Measurements from ENCODE around the gene RFX5.

- TF ChIP-seq CTCF (IDR thresholded peaks at IDR 0.05): no peak
- TF ChIP-seq POLR2A (IDR thresholded peaks at IDR 0.05): no peak
These were observed 26.1 kb upstream of the RFX5 start for GRCh38 chr1:151373196-151373595.

Data from adrenal gland (tissue), 5 donors.